Endothelial cell of coronary artery (primary cell): Measurements from ENCODE around the gene ASCL2. TPM values are rescaled to one million over a fixed set of nuclear protein-coding genes. Genes with fewer than 3 reads are reported as not detected.

Source experiments
- total RNA-seq: library from RNA; depleted of rRNA; stranded (reverse); fragments of >200 nt; gene quantifications from 2 replicates; pipeline ENCODE4 v1.2.3, GENCODE V29; 2014

The ASCL2 gene, protein sequence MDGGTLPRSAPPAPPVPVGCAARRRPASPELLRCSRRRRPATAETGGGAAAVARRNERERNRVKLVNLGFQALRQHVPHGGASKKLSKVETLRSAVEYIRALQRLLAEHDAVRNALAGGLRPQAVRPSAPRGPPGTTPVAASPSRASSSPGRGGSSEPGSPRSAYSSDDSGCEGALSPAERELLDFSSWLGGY
- not detected in 2 replicates for total RNA-seq

DNA sequence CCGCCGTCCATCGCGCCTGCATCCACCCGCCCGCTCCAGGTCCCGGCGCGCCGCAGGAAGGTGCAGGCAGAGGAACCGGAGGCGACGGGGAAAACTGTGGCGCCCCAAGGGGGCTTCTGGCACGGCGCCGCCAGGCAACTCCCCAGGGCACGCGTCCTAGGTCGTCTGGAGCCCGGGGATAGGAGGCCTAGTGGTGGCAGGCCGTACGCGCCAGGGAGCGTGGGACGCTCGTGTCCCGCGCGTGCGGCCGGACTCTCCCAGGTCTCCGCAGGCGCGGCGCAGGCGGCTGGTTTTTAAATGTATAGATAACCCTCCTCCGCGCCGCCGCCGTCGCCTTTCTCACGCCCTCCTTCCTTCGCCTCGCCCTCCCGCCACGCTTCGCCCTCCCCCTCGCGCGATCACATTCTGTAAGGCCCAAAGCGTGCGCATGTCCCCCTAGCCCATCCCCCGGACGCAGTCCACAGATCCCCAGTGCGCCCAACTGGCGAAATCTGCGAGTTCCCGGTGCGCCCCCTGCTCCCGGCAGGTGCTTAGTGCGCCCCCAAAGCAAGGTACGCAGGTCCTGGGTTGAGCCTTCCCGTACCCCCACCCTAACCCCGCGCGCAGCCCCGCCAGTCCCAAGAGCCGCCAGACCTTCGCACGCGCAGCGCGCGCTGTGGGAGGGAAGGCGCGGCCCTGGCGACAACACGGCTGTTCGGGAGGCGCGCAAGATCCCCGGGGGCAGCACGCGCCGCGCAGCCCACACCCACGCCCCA is at the start of gene ASCL2:
Gene ASCL2, minus strand, starts transcription at position 267 of the 755 bp plus-strand sequence. Its CDS starts 256 bp downstream, at position 11.

DNA sequence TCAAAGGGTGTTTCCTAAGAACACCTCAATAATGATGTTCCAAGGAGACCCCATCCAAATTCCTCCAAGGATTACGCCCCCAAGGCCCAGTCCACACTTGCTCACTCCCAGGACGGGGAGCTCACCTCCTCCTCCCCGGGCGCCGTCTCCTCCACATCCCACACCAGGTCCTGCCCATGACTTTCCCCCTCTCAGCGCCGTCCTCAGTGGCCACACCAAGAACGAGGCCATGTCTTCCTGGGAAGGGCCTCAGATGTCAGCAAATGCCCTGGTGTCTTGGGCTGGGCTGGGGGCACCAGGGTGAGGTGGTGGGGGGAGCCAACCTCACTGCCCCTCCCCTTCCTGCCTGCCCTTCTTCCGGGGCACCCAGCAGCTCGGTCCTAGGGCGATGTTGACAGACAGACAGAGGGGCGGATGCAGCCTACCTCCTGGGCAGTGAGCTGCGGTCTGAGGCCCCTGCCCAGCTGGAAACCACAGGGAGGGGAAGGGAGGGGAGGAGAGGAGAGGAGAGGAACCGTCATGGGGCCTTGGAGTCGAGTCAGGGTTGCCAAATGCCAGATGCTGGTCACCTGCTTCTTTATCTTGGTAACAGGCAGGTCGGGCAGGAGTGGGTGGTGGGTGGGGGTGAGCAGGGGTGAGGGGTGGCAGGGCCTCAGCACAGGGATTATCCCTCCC is 31.4 kb upstream of the ASCL2 start, which contains the start of the genes C11orf21 and TSPAN32:
Gene C11orf21, minus strand, starts transcription at position 288 of the 675 bp plus-strand sequence. Its CDS starts 110 bp downstream, at position 178.
Gene TSPAN32, plus strand, starts transcription at position 383 of the 675 bp plus-strand sequence. Its CDS starts 137 bp downstream, at position 520.

Other genes with a start within 250 kb of the ASCL2 start
- gene IGF2, start 131.2 kb downstream of the ASCL2 start, total RNA-seq: 3.6 and 4.7 TPM in 2 replicates
- not detected in 2 replicates for gene INS, start 109.4 kb downstream of the ASCL2 start, total RNA-seq
- gene TH, start 98.8 kb downstream of the ASCL2 start, total RNA-seq: not detected in 2 replicates
- gene C11orf21, start 31.3 kb upstream of the ASCL2 start, total RNA-seq: not detected in 2 replicates
- gene TSPAN32, start 31.4 kb upstream of the ASCL2 start, total RNA-seq: not detected in 2 replicates
- 148 and 282 TPM in 2 replicates for gene CD81, start 106.7 kb upstream of the ASCL2 start, total RNA-seq
- gene TSSC4, start 130.2 kb upstream of the ASCL2 start, total RNA-seq: 73.1 and 73.2 TPM in 2 replicates
- gene TRPM5, start 173.9 kb upstream of the ASCL2 start, total RNA-seq: not detected in 2 replicates
- gene KCNQ1, start 174.4 kb upstream of the ASCL2 start, total RNA-seq: 0.09 TPM in 1 of 2 replicates, not detected in the other